Stimulated activated naive CD4-positive, alpha-beta T cell treated with Interleukin-2 at 50 U/mL for 16 hours (primary cell): ENCODE results near the gene TEX2.
"Not testable (repeated sequence)": the region's sequence is repeated elsewhere in the genome, so short reads cannot be mapped to it uniquely, and the experiment has no call there.

Source experiments
- DNase-seq: peaks from one replicate; lab custom pipeline; 2025; lab: John Stamatoyannopoulos, UW

Gene TEX2

GRCh38 chr17:64180089-64181073, 82.7 kb downstream of the TEX2 start:
- DNase-seq: no peak

GRCh38 chr17:64179024-64179423, 84.0 kb downstream of the TEX2 start:
- not testable (repeated sequence) for DNase-seq

- DNase-seq: no peak
Observed at GRCh38 chr17:64178011-64178825, 84.8 kb downstream of the TEX2 start.

- no peak for DNase-seq
Observed at GRCh38 chr17:64177311-64178010, 85.6 kb downstream of the TEX2 start.

- no peak for DNase-seq
Observed at GRCh38 chr17:64176556-64176955, 86.5 kb downstream of the TEX2 start.

- DNase-seq: no peak
Observed at GRCh38 chr17:64174686-64175456, 88.2 kb downstream of the TEX2 start.

- no peak for DNase-seq
Observed at GRCh38 chr17:64173646-64174045, 89.4 kb downstream of the TEX2 start.

- DNase-seq: no peak
Observed at GRCh38 chr17:64172510-64172909, 90.5 kb downstream of the TEX2 start.

GRCh38 chr17:64171041-64171440, 92.0 kb downstream of the TEX2 start:
- DNase-seq: no peak

GRCh38 chr17:64170286-64170685, 92.8 kb downstream of the TEX2 start:
- DNase-seq: no peak

GRCh38 chr17:64167666-64168065, 95.4 kb downstream of the TEX2 start:
- not testable (repeated sequence) for DNase-seq

- DNase-seq: no peak
Observed at GRCh38 chr17:64166876-64167275, 96.2 kb downstream of the TEX2 start.

- DNase-seq: no peak
Observed at GRCh38 chr17:64165347-64165746, 97.7 kb downstream of the TEX2 start.

GRCh38 chr17:64164596-64165285, 98.3 kb downstream of the TEX2 start:
- DNase-seq: no peak

GRCh38 chr17:64163468-64163867, 99.6 kb downstream of the TEX2 start:
- DNase-seq: no peak

GRCh38 chr17:64162554-64162953, 100.5 kb downstream of the TEX2 start:
- no peak for DNase-seq

- DNase-seq: no peak
Observed at GRCh38 chr17:64161380-64162176, 101.5 kb downstream of the TEX2 start.

- no peak for DNase-seq
Observed at GRCh38 chr17:64160378-64160777, 102.7 kb downstream of the TEX2 start.

GRCh38 chr17:64158831-64159590, 104.0 kb downstream of the TEX2 start:
- no peak for DNase-seq
